ENCODE measurements around the gene ABHD4. TPM values are rescaled to one million over a fixed set of nuclear protein-coding genes. Genes with fewer than 3 reads are reported as not detected.

Gene ABHD4
- total RNA-seq, 1 experiment from 2014 or later, result 9.1 TPM

DNA sequence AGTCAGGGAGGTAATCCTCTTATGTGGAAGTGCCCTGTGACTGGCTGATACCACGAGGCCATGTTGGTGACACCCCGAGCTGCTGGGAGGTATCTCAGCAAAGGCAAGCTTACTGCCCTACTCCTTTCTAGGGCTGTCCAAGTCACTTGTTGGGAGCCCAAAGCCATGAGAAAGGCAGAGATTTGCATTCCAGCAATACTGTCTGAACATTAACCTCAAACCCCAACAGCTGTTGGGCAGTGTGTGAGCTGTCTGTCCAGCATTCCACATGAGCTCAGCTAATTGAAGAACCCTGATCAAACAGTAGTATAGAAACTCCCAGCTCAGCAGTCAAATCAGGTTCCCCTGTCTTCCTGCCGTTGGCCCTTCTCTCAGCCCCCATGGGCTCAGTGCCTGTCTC, 9.2 kb downstream of the ABHD4 start:
- TF ChIP-seq EZH2phosphoT487 (IDR thresholded peaks at IDR 0.05; ENCODE audit: borderline replicate concordance, low read length) (no peak), EZH2 (IDR thresholded peaks at IDR 0.05; ENCODE audit: low read length, unreplicated experiment) (no peak)
- TF ChIP-seq, protein P1, sequence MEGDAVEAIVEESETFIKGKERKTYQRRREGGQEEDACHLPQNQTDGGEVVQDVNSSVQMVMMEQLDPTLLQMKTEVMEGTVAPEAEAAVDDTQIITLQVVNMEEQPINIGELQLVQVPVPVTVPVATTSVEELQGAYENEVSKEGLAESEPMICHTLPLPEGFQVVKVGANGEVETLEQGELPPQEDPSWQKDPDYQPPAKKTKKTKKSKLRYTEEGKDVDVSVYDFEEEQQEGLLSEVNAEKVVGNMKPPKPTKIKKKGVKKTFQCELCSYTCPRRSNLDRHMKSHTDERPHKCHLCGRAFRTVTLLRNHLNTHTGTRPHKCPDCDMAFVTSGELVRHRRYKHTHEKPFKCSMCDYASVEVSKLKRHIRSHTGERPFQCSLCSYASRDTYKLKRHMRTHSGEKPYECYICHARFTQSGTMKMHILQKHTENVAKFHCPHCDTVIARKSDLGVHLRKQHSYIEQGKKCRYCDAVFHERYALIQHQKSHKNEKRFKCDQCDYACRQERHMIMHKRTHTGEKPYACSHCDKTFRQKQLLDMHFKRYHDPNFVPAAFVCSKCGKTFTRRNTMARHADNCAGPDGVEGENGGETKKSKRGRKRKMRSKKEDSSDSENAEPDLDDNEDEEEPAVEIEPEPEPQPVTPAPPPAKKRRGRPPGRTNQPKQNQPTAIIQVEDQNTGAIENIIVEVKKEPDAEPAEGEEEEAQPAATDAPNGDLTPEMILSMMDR (conservative IDR thresholded peaks at IDR 0.05; ENCODE audit: low read depth, low read length), result no peak
- Histone ChIP-seq H3K9ac (ENCODE audit: low read length) (no peak overlapping the region), H3K4me3 (ENCODE audit: low read length) (no peak overlapping the region), H3F3A (ENCODE audit: low read length, unreplicated experiment) (peaks cover 9% of the 10 kb centered on the region), H3K9me3 (ENCODE audit: low read length) (no peaks in the 10 kb centered on the region), H3K79me2 (ENCODE audit: low read length) (no peaks in the 10 kb centered on the region), H3K27ac (ENCODE audit: low read length) (no peak overlapping the region), H3K9me2 (replicated peaks; ENCODE audit: low read length) (no peaks in the 10 kb centered on the region), H3K4me1 (ENCODE audit: insufficient read depth, low read length) (peaks cover 38% of the 10 kb centered on the region), H3K36me3 (ENCODE audit: low read depth, low read length) (peaks cover 45% of the 10 kb centered on the region), H3K27me3 (ENCODE audit: low read length) (no peaks in the 10 kb centered on the region), H3K4me2 (ENCODE audit: low read length) (no peak overlapping the region), H4K20me1 (ENCODE audit: low read length) (no peaks in the 10 kb centered on the region), H2AFZ (ENCODE audit: low read length) (no peak overlapping the region)
- POLR2A ChIA-PET (ENCODE audit: unreplicated experiment), result interaction anchor here (0.6 kb wide), 1 partner anchor 160 kb away, joined by 5 read pairs; no protein-coding TSS in a partner anchor
- DNase-seq (no peak), ATAC-seq (no peak)
- no TSS peak for BruUV-seq (replicated peaks)
- intact Hi-C loops (cut with micrococcal nuclease), result no loop called here
- CTCF ChIA-PET, result no interaction called here

GRCh38 chr14:22610931-22611330, 12.8 kb downstream of the ABHD4 start:
- H2AFZ ChIP-seq (ENCODE audit: low read length), result no peak overlapping the region
- no peak overlapping the region for H3K27ac ChIP-seq (ENCODE audit: low read length)
- H4K20me1 ChIP-seq (ENCODE audit: low read length), result no peaks in the 10 kb centered on the region
- H3F3A ChIP-seq (ENCODE audit: low read length, unreplicated experiment), result peaks cover 7% of the 10 kb centered on the region
- no TSS peak for BruUV-seq (replicated peaks)
- H3K9me2 ChIP-seq (replicated peaks; ENCODE audit: low read length), result no peaks in the 10 kb centered on the region
- DNase-seq (no peak), ATAC-seq (no peak)
- H3K9ac ChIP-seq (ENCODE audit: low read length), result no peak overlapping the region
- intact Hi-C loops (cut with micrococcal nuclease), result loop anchor here (5.0 kb wide), 1 partner anchor 41 kb away; no protein-coding TSS in a partner anchor
- peaks cover 36% of the 10 kb centered on the region for H3K4me1 ChIP-seq (ENCODE audit: insufficient read depth, low read length)
- H3K9me3 ChIP-seq (ENCODE audit: low read length), result no peaks in the 10 kb centered on the region
- ChIA-PET POLR2A (ENCODE audit: unreplicated experiment) (no interaction called here), CTCF (no interaction called here)
- peaks cover 30% of the 10 kb centered on the region for H3K36me3 ChIP-seq (ENCODE audit: low read depth, low read length)
- TF ChIP-seq, protein P1 (conservative IDR thresholded peaks at IDR 0.05; ENCODE audit: low read depth, low read length), result no peak
- TF ChIP-seq EZH2phosphoT487 (IDR thresholded peaks at IDR 0.05; ENCODE audit: borderline replicate concordance, low read length) (no peak), EZH2 (IDR thresholded peaks at IDR 0.05; ENCODE audit: low read length, unreplicated experiment) (no peak)
- H3K27me3 ChIP-seq (ENCODE audit: low read length), result no peaks in the 10 kb centered on the region
- no peak overlapping the region for H3K4me2 ChIP-seq (ENCODE audit: low read length)
- no peak overlapping the region for H3K4me3 ChIP-seq (ENCODE audit: low read length)
- H3K79me2 ChIP-seq (ENCODE audit: low read length), result no peaks in the 10 kb centered on the region

DNA sequence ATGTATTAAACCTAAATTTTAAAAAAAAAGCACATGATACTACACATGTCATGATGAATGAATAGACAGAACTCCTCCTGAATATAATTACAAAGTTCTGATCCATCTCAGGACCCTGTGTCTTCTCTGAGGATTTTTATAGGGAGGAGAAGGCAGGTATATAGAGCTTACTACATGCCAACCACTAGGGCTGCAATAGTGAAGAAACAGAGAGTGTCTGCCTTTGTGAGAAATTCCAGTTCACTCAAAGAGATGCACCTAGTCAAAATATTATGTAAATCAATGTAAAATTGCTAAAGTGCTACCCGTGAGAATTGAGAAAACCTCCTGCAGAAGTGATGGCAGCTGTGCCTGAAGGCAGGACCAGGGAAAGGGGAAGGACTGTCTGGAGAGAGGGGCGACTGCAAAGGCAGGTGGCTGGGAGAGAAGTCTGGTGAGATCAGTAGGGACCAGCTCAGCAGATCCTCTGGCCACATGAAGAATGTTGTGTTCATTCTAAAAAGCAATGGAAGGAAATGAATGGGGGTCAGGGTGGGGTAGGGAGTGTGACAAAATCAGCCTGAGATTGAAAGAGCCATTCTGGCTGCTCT, 15.1 kb downstream of the ABHD4 start:
- DNase-seq (no peak), ATAC-seq (no peak)
- Histone ChIP-seq H3K79me2 (ENCODE audit: low read length) (no peaks in the 10 kb centered on the region), H3K36me3 (ENCODE audit: low read depth, low read length) (peaks cover 18% of the 10 kb centered on the region), H3F3A (ENCODE audit: low read length, unreplicated experiment) (peaks cover 2% of the 10 kb centered on the region), H3K9me3 (ENCODE audit: low read length) (no peaks in the 10 kb centered on the region), H4K20me1 (ENCODE audit: low read length) (no peaks in the 10 kb centered on the region), H3K4me1 (ENCODE audit: insufficient read depth, low read length) (peaks cover 25% of the 10 kb centered on the region), H3K27ac (ENCODE audit: low read length) (peak overlapping the region; percentile 65), H3K9me2 (replicated peaks; ENCODE audit: low read length) (no peaks in the 10 kb centered on the region), H3K4me3 (ENCODE audit: low read length) (no peak overlapping the region), H3K9ac (ENCODE audit: low read length) (no peak overlapping the region), H3K27me3 (ENCODE audit: low read length) (no peaks in the 10 kb centered on the region), H3K4me2 (ENCODE audit: low read length) (peak overlapping the region; percentile 60; the same call in 1 of the 2 replicates), H2AFZ (ENCODE audit: low read length) (no peak overlapping the region)
- TF ChIP-seq EZH2 (IDR thresholded peaks at IDR 0.05; ENCODE audit: low read length, unreplicated experiment) (no peak), EZH2phosphoT487 (IDR thresholded peaks at IDR 0.05; ENCODE audit: borderline replicate concordance, low read length) (no peak)
- TF ChIP-seq, protein P1 (conservative IDR thresholded peaks at IDR 0.05; ENCODE audit: low read depth, low read length), result 0 out of 2 replicates have a peak, but pooled peaks have one; percentile 19
- CTCF ChIA-PET, result no interaction called here
- POLR2A ChIA-PET (ENCODE audit: unreplicated experiment), result interaction anchor here (0.5 kb wide), 1 partner anchor 29 kb away, joined by 3 read pairs; no protein-coding TSS in a partner anchor
- intact Hi-C loops (cut with micrococcal nuclease), result loop anchor here (5.0 kb wide), 1 partner anchor 39 kb away; no protein-coding TSS in a partner anchor
- BruUV-seq (replicated peaks), result no TSS peak
